Activated T-helper 17 cell treated with anti-CD3 and anti-CD28 coated beads, Interleukin-2, amount 50 U/mL, for 72 hours (primary cell): ENCODE measurements around the gene NGDN. TPM values are rescaled to one million over a fixed set of nuclear protein-coding genes. Genes with fewer than 3 reads are reported as not detected.
"Not testable (repeated sequence)": the region's sequence is repeated elsewhere in the genome, so short reads cannot be mapped to it uniquely, and the experiment has no call there.

ENCODE experiments used
- ATAC-seq: fragments of 150-1000 bp; cut with Tn5 transposase; replicated peaks from 2 replicates; pipeline ENCODE4 v1.10.0; 2021; ENCODE audit warnings: mild to moderate bottlenecking, moderate library complexity
- H3K27ac Mint-ChIP-seq: one replicate; pipeline ENCODE4 v1.8.0; 2022; ENCODE audit warnings: mixed read lengths
- H3K27me3 Mint-ChIP-seq: one replicate; pipeline ENCODE4 v1.8.0; 2022; ENCODE audit warnings: mixed read lengths
- H3K36me3 Mint-ChIP-seq: one replicate; pipeline ENCODE4 v1.8.0; 2022; ENCODE audit warnings: low read depth, mild to moderate bottlenecking, mixed read lengths
- H3K4me1 Mint-ChIP-seq: one replicate; pipeline ENCODE4 v1.8.0; 2022; ENCODE audit warnings: mixed read lengths
- H3K4me3 Mint-ChIP-seq: one replicate; pipeline ENCODE4 v1.8.0; 2022; ENCODE audit warnings: mild to moderate bottlenecking, mixed read lengths
- H3K9me3 Mint-ChIP-seq: one replicate; pipeline ENCODE4 v1.8.0; 2022; ENCODE audit warnings: mixed read lengths
- total RNA-seq, 2 donors: library from RNA; stranded (reverse); gene quantifications; one replicate each; pipeline ENCODE4 v1.2.3, GENCODE V29; 2022

Gene NGDN
- total RNA-seq, 2 donors from 2014 or later = 43.5 to 53.1 TPM

DNA sequence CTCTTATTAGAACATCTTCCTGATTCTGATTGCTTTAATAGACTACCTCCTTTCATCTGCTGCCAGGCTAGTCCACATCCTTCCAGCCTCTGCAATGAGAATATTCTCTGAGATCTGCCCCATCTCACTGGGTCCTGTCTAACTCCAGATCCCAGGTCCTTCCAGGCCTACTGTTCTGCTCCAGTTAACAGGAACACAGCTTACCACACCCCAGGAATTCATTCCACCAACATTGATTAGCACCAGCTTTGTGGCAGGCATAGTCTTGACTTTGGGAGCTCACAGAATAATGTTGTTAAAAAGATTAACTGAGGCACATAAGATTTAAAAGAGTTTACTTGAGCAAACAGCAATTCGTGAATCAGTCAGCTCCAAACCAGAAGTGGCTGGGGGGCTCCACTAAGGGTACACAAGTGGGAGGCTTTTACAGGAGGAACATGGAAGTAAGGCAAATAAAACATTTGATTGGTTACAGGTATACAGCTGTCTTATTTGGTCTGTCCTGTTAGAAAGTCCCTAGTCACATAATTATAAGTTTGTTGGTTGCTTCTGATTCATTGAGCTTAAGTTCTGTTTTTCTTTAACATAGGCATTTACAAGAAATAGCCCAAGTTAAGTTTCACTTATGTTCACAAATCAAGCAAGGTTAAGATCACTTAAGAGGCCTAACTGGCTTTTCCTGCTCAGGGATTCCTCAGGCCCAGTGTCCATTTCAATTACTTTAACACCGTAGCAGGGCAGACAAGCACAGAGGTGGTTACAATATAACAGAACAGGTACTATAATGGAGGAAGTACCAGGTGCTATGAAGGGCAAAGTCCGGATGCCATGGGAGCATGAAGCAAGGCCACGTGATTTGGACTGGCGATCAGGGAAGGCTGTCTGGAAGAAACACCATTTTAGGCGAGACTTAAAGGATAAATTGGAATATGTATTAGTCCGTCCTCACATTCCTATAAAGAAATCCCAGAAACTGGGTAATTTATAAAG, 21.8 kb upstream of the NGDN start:
- peak; percentile 42 for ATAC-seq
- Mint-ChIP-seq H3K27ac (peak overlapping the region; percentile 63), H3K4me3 (no peak overlapping the region), H3K9me3 (no peaks in the 10 kb centered on the region), H3K4me1 (no peaks in the 10 kb centered on the region), H3K27me3 (peaks cover 15% of the 10 kb centered on the region), H3K36me3 (no peaks in the 10 kb centered on the region)

GRCh38 chr14:23449314-23449713, 20.2 kb upstream of the NGDN start:
- Mint-ChIP-seq H3K27me3 (peaks cover 19% of the 10 kb centered on the region), H3K9me3 (no peaks in the 10 kb centered on the region), H3K27ac (no peak overlapping the region), H3K36me3 (no peaks in the 10 kb centered on the region), H3K4me1 (no peaks in the 10 kb centered on the region), H3K4me3 (no peak overlapping the region)
- no peak for ATAC-seq

- H3K27me3 Mint-ChIP-seq = peaks cover 27% of the 10 kb centered on the region
- no peak for ATAC-seq
- no peak overlapping the region for H3K4me3 Mint-ChIP-seq
- no peaks in the 10 kb centered on the region for H3K36me3 Mint-ChIP-seq
- H3K9me3 Mint-ChIP-seq = no peaks in the 10 kb centered on the region
- no peaks in the 10 kb centered on the region for H3K4me1 Mint-ChIP-seq
- H3K27ac Mint-ChIP-seq = no peak overlapping the region
Measured at GRCh38 chr14:23450379-23450778, 19.1 kb upstream of the NGDN start.

DNA sequence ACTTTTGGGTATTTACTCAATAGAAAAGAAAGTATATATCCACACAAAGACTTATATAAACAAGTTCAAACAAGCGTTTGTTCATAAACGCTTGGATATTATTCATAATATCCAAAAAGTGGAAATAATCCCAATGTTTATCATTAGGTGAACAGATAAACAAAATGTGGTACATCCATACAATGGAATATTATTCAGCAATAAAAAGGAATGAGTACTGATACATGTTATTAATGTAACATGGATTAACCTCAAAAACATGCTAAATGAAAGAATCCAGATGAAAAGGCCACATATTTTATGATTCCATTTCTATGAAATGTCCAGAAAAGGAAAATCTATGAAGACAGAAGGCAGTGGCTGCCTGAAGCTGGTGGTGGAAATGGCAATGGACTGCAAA, 17.3 kb upstream of the NGDN start:
- Mint-ChIP-seq H3K4me3 (no peak overlapping the region), H3K36me3 (no peaks in the 10 kb centered on the region), H3K4me1 (no peaks in the 10 kb centered on the region), H3K27ac (no peak overlapping the region), H3K27me3 (peaks cover 31% of the 10 kb centered on the region), H3K9me3 (no peaks in the 10 kb centered on the region)
- no peak for ATAC-seq

- Mint-ChIP-seq H3K4me1 (no peaks in the 10 kb centered on the region), H3K4me3 (no peak overlapping the region), H3K9me3 (no peaks in the 10 kb centered on the region), H3K36me3 (no peaks in the 10 kb centered on the region), H3K27me3 (peaks cover 36% of the 10 kb centered on the region), H3K27ac (no peak overlapping the region)
- ATAC-seq = no peak
Measured at GRCh38 chr14:23454445-23454856, 15.1 kb upstream of the NGDN start.

DNA sequence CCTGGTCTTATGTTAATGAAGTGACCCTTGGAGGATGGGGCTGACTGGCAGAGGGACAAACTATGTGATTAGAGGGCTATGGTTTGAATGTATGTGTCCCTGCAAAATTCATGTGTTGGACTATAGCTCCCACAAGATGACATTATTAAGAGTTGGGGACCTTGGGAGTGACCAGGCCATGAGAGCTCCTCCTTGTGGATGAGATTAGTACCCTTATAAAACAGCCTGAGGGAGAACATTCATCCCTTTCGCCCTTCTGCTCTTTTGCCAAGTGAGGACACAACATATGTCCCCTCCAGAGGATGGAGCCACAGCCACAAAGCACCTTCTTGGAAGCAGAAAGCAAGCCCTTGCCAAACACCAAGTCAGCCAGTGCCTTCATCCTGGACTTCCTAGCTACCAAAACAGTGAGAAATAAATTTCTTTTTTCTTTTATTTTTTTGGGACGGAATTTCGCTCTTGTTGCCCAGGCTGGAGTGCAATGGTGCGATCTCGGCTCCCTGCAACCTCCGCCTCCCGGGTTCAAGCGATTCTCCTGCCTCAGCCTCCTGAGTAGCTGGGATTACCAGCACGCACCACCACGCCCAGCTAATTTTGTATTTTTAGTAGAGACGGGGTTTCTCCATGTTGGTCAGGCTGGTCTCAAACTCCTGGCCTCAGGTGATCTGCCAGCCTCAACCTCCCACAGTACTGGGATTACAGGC, 12.5 kb upstream of the NGDN start:
- H3K27me3 Mint-ChIP-seq = peaks cover 34% of the 10 kb centered on the region
- H3K9me3 Mint-ChIP-seq, H3K36me3 Mint-ChIP-seq, H3K27ac Mint-ChIP-seq, H3K4me1 Mint-ChIP-seq, H3K4me3 Mint-ChIP-seq, ATAC-seq: not testable (repeated sequence)

DNA sequence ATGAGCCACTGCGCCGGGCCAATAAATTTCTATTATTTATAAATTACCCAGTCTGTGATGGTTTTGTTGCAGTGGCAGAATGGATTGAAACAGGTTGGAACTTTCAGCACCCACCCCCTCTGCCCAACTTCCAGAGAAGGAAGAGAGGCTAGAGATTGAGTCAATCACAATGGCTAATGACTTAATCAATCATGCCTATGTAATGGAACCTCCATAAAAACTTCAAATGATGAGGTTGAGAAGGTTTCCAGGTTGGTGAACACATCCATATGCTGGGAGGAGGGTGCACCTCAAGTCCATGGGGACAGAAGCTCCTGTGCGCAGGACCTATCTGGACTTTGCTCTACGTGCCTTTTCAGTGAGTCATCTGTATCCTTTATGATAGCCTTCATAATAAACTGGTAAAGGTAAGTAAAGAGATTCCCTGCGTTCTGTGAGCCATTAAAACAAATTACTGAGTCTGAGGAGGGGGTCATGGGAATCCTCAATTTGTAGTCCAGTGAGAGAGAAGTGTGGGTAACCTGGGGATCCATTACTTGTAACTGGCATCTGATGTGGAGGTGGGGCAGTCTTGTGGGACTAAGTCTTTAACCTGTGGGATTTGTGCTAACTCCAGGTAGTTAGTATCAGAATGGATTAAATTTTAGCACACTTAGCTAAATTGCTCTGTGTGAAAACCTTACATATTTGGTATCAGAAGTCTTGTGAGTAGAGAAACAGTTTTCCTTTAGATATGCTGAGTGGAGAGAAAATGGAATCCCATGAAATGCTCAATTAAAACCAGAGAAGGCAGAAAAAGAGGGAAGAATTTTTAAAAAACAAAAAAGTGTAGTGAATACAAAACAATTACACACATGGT, 11.7 kb upstream of the NGDN start:
- Mint-ChIP-seq H3K36me3 (no peaks in the 10 kb centered on the region), H3K27ac (no peak overlapping the region), H3K9me3 (no peaks in the 10 kb centered on the region), H3K4me3 (no peak overlapping the region), H3K4me1 (no peaks in the 10 kb centered on the region), H3K27me3 (peaks cover 34% of the 10 kb centered on the region)
- no peak for ATAC-seq

- Mint-ChIP-seq H3K9me3 (no peaks in the 10 kb centered on the region), H3K36me3 (no peaks in the 10 kb centered on the region), H3K4me3 (no peak overlapping the region), H3K27ac (no peak overlapping the region), H3K27me3 (peaks cover 18% of the 10 kb centered on the region), H3K4me1 (no peaks in the 10 kb centered on the region)
- no peak for ATAC-seq
Measured at GRCh38 chr14:23460960-23461359, 8.5 kb upstream of the NGDN start.

DNA sequence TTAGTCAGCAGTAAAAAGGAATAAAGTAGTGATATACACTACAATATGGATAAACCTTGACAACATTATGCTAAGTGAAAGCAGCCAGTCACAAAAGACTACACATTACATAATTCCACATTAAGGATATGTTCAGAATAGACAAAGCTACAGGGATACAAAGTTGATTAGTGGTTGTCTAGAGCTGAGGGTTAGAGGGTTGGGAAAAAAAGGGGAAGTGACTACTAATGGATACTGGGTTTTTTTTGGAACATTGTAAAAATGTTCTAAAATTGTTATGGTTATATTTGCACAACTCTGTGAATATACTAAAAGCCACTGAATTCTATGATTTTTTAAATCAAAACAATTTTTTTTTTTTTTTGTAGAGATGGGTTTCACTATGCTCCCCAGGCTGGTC, 4.8 kb upstream of the NGDN start:
- no peak for ATAC-seq
- H3K4me1 Mint-ChIP-seq = no peaks in the 10 kb centered on the region
- H3K36me3 Mint-ChIP-seq = no peaks in the 10 kb centered on the region
- no peak overlapping the region for H3K4me3 Mint-ChIP-seq
- H3K27me3 Mint-ChIP-seq = peaks cover 3% of the 10 kb centered on the region
- no peak overlapping the region for H3K27ac Mint-ChIP-seq
- no peaks in the 10 kb centered on the region for H3K9me3 Mint-ChIP-seq

- H3K27ac Mint-ChIP-seq = no peak overlapping the region
- no peaks in the 10 kb centered on the region for H3K4me1 Mint-ChIP-seq
- H3K4me3 Mint-ChIP-seq = no peak overlapping the region
- ATAC-seq = no peak
- no peaks in the 10 kb centered on the region for H3K36me3 Mint-ChIP-seq
- no peaks in the 10 kb centered on the region for H3K27me3 Mint-ChIP-seq
- no peaks in the 10 kb centered on the region for H3K9me3 Mint-ChIP-seq
Measured at GRCh38 chr14:23465261-23465660, 4.2 kb upstream of the NGDN start.

DNA sequence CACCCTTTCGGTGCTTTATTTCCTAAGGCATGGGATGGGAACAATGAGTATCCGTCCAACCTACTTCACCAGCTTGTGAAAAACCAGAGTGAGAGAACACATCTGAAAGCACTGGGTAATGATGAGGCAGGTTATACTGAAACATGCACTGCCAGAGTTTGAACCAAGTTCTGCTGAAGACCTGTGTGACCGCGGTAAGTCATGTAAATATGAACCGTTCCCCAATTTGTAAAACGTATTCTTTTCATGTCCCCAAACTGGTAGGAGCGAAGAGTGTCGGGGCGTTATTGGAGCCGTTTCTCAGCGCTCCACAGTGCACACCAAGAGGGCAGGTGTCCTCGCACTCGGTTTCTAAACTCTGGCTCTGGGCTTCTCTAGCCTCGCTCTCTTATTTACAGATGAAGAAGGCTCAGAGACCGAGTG, 788 bp upstream of the NGDN start:
- no peak overlapping the region for H3K27ac Mint-ChIP-seq
- H3K4me1 Mint-ChIP-seq = peaks cover 7% of the 10 kb centered on the region
- peak; percentile 0 for ATAC-seq
- no peaks in the 10 kb centered on the region for H3K27me3 Mint-ChIP-seq
- H3K9me3 Mint-ChIP-seq = no peaks in the 10 kb centered on the region
- H3K36me3 Mint-ChIP-seq = no peaks in the 10 kb centered on the region
- no peak overlapping the region for H3K4me3 Mint-ChIP-seq

- Mint-ChIP-seq H3K27ac (no peak overlapping the region), H3K9me3 (no peaks in the 10 kb centered on the region)
Measured at GRCh38 chr14:23469906-23470403, 452 bp downstream of the NGDN start.

GRCh38 chr14:23470947-23471346, 1.4 kb downstream of the NGDN start:
- H3K9me3 Mint-ChIP-seq = no peaks in the 10 kb centered on the region
- no peak for ATAC-seq
- peak overlapping the region; percentile 68 for H3K27ac Mint-ChIP-seq
- peaks cover 11% of the 10 kb centered on the region for H3K4me1 Mint-ChIP-seq
- H3K27me3 Mint-ChIP-seq = no peaks in the 10 kb centered on the region
- H3K36me3 Mint-ChIP-seq = no peaks in the 10 kb centered on the region
- H3K4me3 Mint-ChIP-seq = no peak overlapping the region

More at GRCh38 chr14:23469906-23470403, 452 bp downstream of the NGDN start:
- Mint-ChIP-seq H3K4me1 (peaks cover 11% of the 10 kb centered on the region), H3K4me3 (no peak overlapping the region), H3K36me3 (no peaks in the 10 kb centered on the region), H3K27me3 (no peaks in the 10 kb centered on the region)
- peak; percentile 3 for ATAC-seq

GRCh38 chr14:23478109-23478759, 8.7 kb downstream of the NGDN start:
- H3K27ac Mint-ChIP-seq = no peak overlapping the region
- peak; percentile 51 for ATAC-seq
- no peaks in the 10 kb centered on the region for H3K27me3 Mint-ChIP-seq
- peaks cover 23% of the 10 kb centered on the region for H3K36me3 Mint-ChIP-seq
- peaks cover 9% of the 10 kb centered on the region for H3K4me1 Mint-ChIP-seq
- H3K4me3 Mint-ChIP-seq = no peak overlapping the region
- no peaks in the 10 kb centered on the region for H3K9me3 Mint-ChIP-seq
